SK-N-SH (cell line): ENCODE measurements around the gene NAIP. TPM values are rescaled to one million over a fixed set of nuclear protein-coding genes. Genes with fewer than 3 reads are reported as not detected.
"Not testable (repeated sequence)": the region's sequence is repeated elsewhere in the genome, so short reads cannot be mapped to it uniquely, and the experiment has no call there.

ENCODE experiments used
- CTCF ChIA-PET: fragments of 300-600, 350-600 bp; formaldehyde crosslinking; extraction: SDS; loops from one replicate; lab custom pipeline; 2021; lab: Yijun Ruan, JAX
- POLR2A ChIA-PET: fragments of 350-600 bp; sonication (Branson Sonifier 250); formaldehyde crosslinking; extraction: SDS; loops from one replicate; lab custom pipeline; 2020; ENCODE audit warnings: antibody characterized with exemption, inconsistent platforms; lab: Yijun Ruan, JAX
- DNase-seq: peaks from one replicate; pipeline ENCODE4 v3.0.0; 2012
- H2AFZ ChIP-seq: fragments of 200-600 bp; sonication (generic); 2 replicates; pipeline ENCODE4 v1.8.1; 2016; ENCODE audit warnings: antibody characterized with exemption, mild to moderate bottlenecking, low read depth
- H3F3A ChIP-seq: fragments of 200-600 bp; sonication (generic); replicated peaks from 2 replicates; pipeline ENCODE3; 2016; ENCODE audit warnings: antibody characterized with exemption, mild to moderate bottlenecking; ENCODE audit not compliant: insufficient read depth
- H3K27ac ChIP-seq, 2 experiments: fragments of 200-500 bp in 1 of 2; fragments of 200-600 bp in 1 of 2; sonication (Bioruptor generic) in 1 of 2; sonication (generic), shearing (Covaris generic) in 1 of 2; 2 replicates each; pipeline versions ENCODE4 v1.5.1 to v1.6.1; 2014 to 2016; ENCODE audit warnings: low read depth in 2 of 2, inconsistent platforms in 1 of 2, low read length in 1 of 2, mild to moderate bottlenecking in 1 of 2, mixed read lengths in 1 of 2
- H3K27me3 ChIP-seq: fragments of 200-600 bp; sonication (generic), shearing (Covaris generic); 2 replicates; pipeline ENCODE4 v1.6.1; 2016; ENCODE audit warnings: mixed run types; ENCODE audit not compliant: insufficient read depth
- H3K36me3 ChIP-seq, 2 experiments: fragments of 200-500 bp in 1 of 2; fragments of 200-600 bp in 1 of 2; sonication (Bioruptor generic) in 1 of 2; sonication (generic) in 1 of 2; replicated peaks in 1 of 2; 2 replicates each; pipeline versions ENCODE3 to v1.5.1; 2014 to 2016; ENCODE audit warnings: low read length in 1 of 2, mild to moderate bottlenecking in 1 of 2; ENCODE audit not compliant: insufficient read depth in 2 of 2, control insufficient read depth in 1 of 2
- H3K4me1 ChIP-seq, 2 experiments: fragments of 200-500 bp in 1 of 2; fragments of 200-600 bp in 1 of 2; sonication (Bioruptor generic) in 1 of 2; sonication (generic), shearing (Covaris generic) in 1 of 2; 2 replicates each; pipeline versions ENCODE4 v1.5.1 to v1.6.1; 2014 to 2016; ENCODE audit warnings: low read depth in 1 of 2, low read length in 1 of 2, mixed run types in 1 of 2; ENCODE audit not compliant: insufficient read depth in 2 of 2, control insufficient read depth in 1 of 2
- H3K4me2 ChIP-seq: fragments of 200-600 bp; sonication (generic), shearing (Covaris generic); 2 replicates; pipeline ENCODE4 v1.6.1; 2017; ENCODE audit warnings: mixed run types
- H3K4me3 ChIP-seq, 2 experiments: fragments of 200-500 bp in 1 of 2; fragments of 200-600 bp in 1 of 2; sonication (Bioruptor generic) in 1 of 2; sonication (generic), shearing (Covaris generic) in 1 of 2; 2 replicates each; pipeline versions ENCODE4 v1.5.1 to v1.8.1; 2014 to 2016; ENCODE audit warnings: low read depth in 2 of 2, inconsistent platforms in 1 of 2, low read length in 1 of 2, mild to moderate bottlenecking in 1 of 2, mixed read lengths in 1 of 2, moderate library complexity in 1 of 2
- H3K79me2 ChIP-seq: fragments of 200-600 bp; sonication (generic); 2 replicates; pipeline ENCODE4 v1.8.1; 2017; ENCODE audit warnings: mild to moderate bottlenecking; ENCODE audit not compliant: insufficient read depth
- H3K9ac ChIP-seq: fragments of 200-600 bp; sonication (generic); 2 replicates; pipeline ENCODE4 v1.6.1; 2017; ENCODE audit warnings: mixed run types
- H3K9me2 ChIP-seq: fragments of 200-600 bp; sonication (generic); 2 replicates; pipeline ENCODE4 v1.6.1; 2017; ENCODE audit warnings: mixed run types
- H3K9me3 ChIP-seq: fragments of 200-600 bp; sonication (generic); 2 replicates; pipeline ENCODE4 v1.6.1; 2017; ENCODE audit warnings: mixed run types, mild to moderate bottlenecking, moderate library complexity
- H4K20me1 ChIP-seq: fragments of 200-600 bp; sonication (generic); 2 replicates; pipeline ENCODE4 v1.6.1; 2017; ENCODE audit warnings: mild to moderate bottlenecking, mixed run types; ENCODE audit not compliant: insufficient read depth
- WGBS: methylation state at CpG from one replicate; pipeline ENCODE4 v1.1.6; 2017; ENCODE audit warnings: low lambda C conversion rate; 5-methylcytosine and 5-hydroxymethylcytosine counted together
- polyA plus RNA-seq, 3 experiments: library from polyadenylated mRNA; depleted of rRNA; stranded (reverse); fragments of >200 nt; gene quantifications; 2 replicates each; pipeline ENCODE4 v1.2.3, GENCODE V29; 2012

NAIP gene
- polyA plus RNA-seq (2012; rRNA removed), result 3.5 and 4.2 TPM in 2 replicates
- 3.1 and 3.3 TPM in 2 replicates for polyA plus RNA-seq (2012; cell fraction: cytosol; rRNA removed)
- polyA plus RNA-seq (2012; cell fraction: nucleus; rRNA removed), result 11.1 and 16.0 TPM in 2 replicates

DNA sequence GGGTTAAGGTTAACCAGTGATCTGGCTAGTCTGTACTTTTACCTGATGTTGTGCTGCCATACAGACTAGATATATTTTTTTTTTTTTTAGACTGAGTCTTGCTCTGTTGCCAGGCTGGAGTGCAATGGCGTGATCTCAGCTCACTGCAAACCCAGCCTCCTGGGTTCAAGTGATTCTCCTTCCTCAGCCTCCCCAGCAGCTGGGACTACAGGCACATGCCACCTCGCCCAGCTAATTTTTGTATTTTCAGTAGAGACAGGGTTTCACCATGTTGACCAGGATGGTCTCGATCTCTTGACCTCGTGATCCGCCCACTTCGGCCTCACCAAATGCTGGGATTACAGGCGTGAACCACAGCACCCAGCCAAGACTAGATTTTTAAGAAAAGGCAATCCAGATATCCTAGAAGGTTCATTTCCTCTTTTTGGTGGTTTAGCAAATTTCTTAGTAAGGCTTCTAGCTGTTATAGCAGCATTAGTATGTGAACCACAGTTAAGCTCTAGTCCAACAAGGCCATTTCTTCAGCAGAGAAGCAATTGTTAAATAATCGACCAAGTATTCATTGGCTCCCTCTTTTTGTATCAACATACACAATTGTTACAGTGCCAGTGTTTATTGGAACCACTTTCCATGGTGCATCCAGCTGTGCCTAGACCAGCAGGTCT is at the start of gene NAIP:
TSS of gene NAIP (minus strand) at position 51 of the 665 bp plus-strand sequence. CDS start 12,424 bp downstream, outside the sequence.
- H3K4me3 ChIP-seq, H3K4me1 ChIP-seq, H3K36me3 ChIP-seq, H3K79me2 ChIP-seq, CTCF ChIA-PET, H3K9me3 ChIP-seq, H4K20me1 ChIP-seq, H3K27ac ChIP-seq, H3K9ac ChIP-seq, POLR2A ChIA-PET, H2AFZ ChIP-seq, H3K9me2 ChIP-seq, H3F3A ChIP-seq, DNase-seq, H3K4me2 ChIP-seq, H3K27me3 ChIP-seq: not testable (repeated sequence)
- WGBS, result 86% methylated on average over 1 of the region's 8 CpGs

- H3K4me3 ChIP-seq, CTCF ChIA-PET: not testable (repeated sequence)
Observed at GRCh38 chr5:71067262-71067928, 42.3 kb upstream of the NAIP start, which contains the start of gene GTF2H2. TSS of gene GTF2H2 (minus strand) at chr5:71067676. CDS start at chr5:71062763, 4,913 bp downstream.

GRCh38 chr5:71061322-71061721 is 36.2 kb upstream of the NAIP start:
- CTCF ChIA-PET, H3K9me3 ChIP-seq, H3K27ac ChIP-seq, H2AFZ ChIP-seq, H3K4me3 ChIP-seq, H3K9me2 ChIP-seq, H3K27me3 ChIP-seq, H3K4me1 ChIP-seq, H3F3A ChIP-seq, H3K4me2 ChIP-seq, H3K9ac ChIP-seq, POLR2A ChIA-PET, H3K79me2 ChIP-seq, H4K20me1 ChIP-seq, DNase-seq, H3K36me3 ChIP-seq: not testable (repeated sequence)
- WGBS, result 86% methylated on average over 1 of the region's 1 CpG

More at GRCh38 chr5:71067262-71067928, 42.3 kb upstream of the NAIP start, which contains the start of gene GTF2H2:
- H4K20me1 ChIP-seq, H3K36me3 ChIP-seq, DNase-seq, H2AFZ ChIP-seq, H3K4me1 ChIP-seq, H3K27me3 ChIP-seq, H3K9me3 ChIP-seq, H3K79me2 ChIP-seq, H3K4me2 ChIP-seq, H3K9ac ChIP-seq, H3K27ac ChIP-seq, POLR2A ChIA-PET, H3K9me2 ChIP-seq, H3F3A ChIP-seq: not testable (repeated sequence)
- no CpG with 5 or more reads among the region's 46 CpGs for WGBS

DNA sequence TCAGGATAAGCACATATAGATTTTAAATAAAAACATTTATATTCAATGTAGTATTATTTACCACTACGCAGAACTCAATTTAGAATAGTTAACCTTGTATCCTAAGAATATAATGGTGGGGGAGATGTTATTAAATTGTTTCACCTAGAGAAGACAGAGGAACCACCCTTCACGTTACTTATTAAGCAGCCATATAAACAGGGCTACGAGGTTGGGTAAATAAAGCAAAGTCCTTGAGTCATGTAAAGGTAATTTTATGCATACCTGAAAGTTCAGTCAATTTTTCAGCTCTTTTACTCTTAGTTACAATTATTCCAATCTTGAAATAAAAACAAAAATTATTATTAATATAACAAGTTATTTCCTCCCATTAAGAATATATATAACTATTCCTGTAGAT is 34.3 kb upstream of the NAIP start:
- H3K9me3 ChIP-seq, H3K36me3 ChIP-seq, H3K79me2 ChIP-seq, H2AFZ ChIP-seq, H3K9me2 ChIP-seq, H4K20me1 ChIP-seq, H3F3A ChIP-seq, H3K4me1 ChIP-seq, CTCF ChIA-PET, POLR2A ChIA-PET, H3K4me2 ChIP-seq, H3K4me3 ChIP-seq, DNase-seq, H3K27me3 ChIP-seq, H3K9ac ChIP-seq, H3K27ac ChIP-seq: not testable (repeated sequence)
- no CpG with 5 or more reads among the region's 3 CpGs for WGBS

DNA sequence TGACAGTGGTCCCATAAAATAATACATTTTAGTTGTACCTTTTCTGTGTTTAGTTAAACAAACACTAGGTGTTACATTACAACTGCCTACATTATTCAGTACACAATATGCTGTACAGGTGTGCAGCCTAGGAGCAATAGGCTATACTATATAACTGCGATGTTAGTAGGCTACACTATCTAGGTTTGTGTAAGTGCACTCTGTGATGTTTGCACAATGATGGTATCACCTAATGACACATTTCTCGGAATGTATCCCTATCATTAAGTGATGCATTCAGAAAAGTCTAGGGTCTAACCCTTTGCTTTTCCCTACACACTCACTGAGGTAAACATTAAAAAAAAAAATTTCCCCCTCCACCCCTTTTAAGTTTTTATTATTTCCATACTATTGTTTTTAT is 19.7 kb upstream of the NAIP start:
- H3K27ac ChIP-seq, H3K27me3 ChIP-seq, H3F3A ChIP-seq, H3K4me3 ChIP-seq, H3K9me2 ChIP-seq, POLR2A ChIA-PET, H3K9me3 ChIP-seq, H3K36me3 ChIP-seq, H3K9ac ChIP-seq, H3K4me1 ChIP-seq, H3K79me2 ChIP-seq, H2AFZ ChIP-seq, DNase-seq, CTCF ChIA-PET, H3K4me2 ChIP-seq, H4K20me1 ChIP-seq: not testable (repeated sequence)
- WGBS, result no CpG with 5 or more reads among the region's 2 CpGs

GRCh38 chr5:71044128-71044527 is 19.0 kb upstream of the NAIP start:
- H3K9me2 ChIP-seq, DNase-seq, H4K20me1 ChIP-seq, CTCF ChIA-PET, H3K4me3 ChIP-seq, H3K4me2 ChIP-seq, H3K4me1 ChIP-seq, H3K9me3 ChIP-seq, H3K27ac ChIP-seq, H3K27me3 ChIP-seq, H3K9ac ChIP-seq, POLR2A ChIA-PET, H3K79me2 ChIP-seq, H2AFZ ChIP-seq, H3K36me3 ChIP-seq, H3F3A ChIP-seq: not testable (repeated sequence)
- no CpG with 5 or more reads among the region's 2 CpGs for WGBS
